ENCODE measurements around the gene SEMA3D.

GRCh38 chr7:85162721-85163120 is 24.1 kb downstream of the SEMA3D start:
- TF ChIP-seq POLR2A (IDR thresholded peaks at IDR 0.05; ENCODE audit: low read length) (no peak), GATA1 (IDR thresholded peaks at IDR 0.05; ENCODE audit: low read depth, low read length) (no peak)
